SHP77 (cell line): ENCODE measurements around the gene GASK1B.

ENCODE experiments used
- DNase-seq, 2 experiments: peaks; one replicate each; lab custom pipeline; 2025; lab: John Stamatoyannopoulos, UW

The GASK1B gene

GRCh38 chr4:158172261-158173258, at the start of gene GASK1B:
Gene GASK1B (minus strand): TSS chr4:158173025. CDS start chr4:158171375, 1,650 bp downstream.
- no peak for DNase-seq

- DNase-seq = no peak
Measured at GRCh38 chr4:158219623-158220022, 46.8 kb upstream of the GASK1B start.

- DNase-seq = no peak
Measured at GRCh38 chr4:158217763-158218162, 44.9 kb upstream of the GASK1B start.

- no peak for DNase-seq
Measured at GRCh38 chr4:158214856-158215255, 42.0 kb upstream of the GASK1B start.

GRCh38 chr4:158213466-158213865, 40.6 kb upstream of the GASK1B start:
- no peak for DNase-seq

GRCh38 chr4:158211222-158211621, 38.4 kb upstream of the GASK1B start:
- no peak for DNase-seq

- peak; percentile 15 to 50 for DNase-seq
Measured at GRCh38 chr4:158209825-158210807, 37.3 kb upstream of the GASK1B start, which contains the start of gene TMEM144. Gene TMEM144 (plus strand): TSS chr4:158210486. CDS start chr4:158212668, 2,182 bp downstream.

- DNase-seq = no peak
Measured at GRCh38 chr4:158208963-158209640, 36.3 kb upstream of the GASK1B start.

- no peak for DNase-seq
Measured at GRCh38 chr4:158203929-158204328, 31.1 kb upstream of the GASK1B start.

- DNase-seq = no peak
Measured at GRCh38 chr4:158203436-158203835, 30.6 kb upstream of the GASK1B start.

GRCh38 chr4:158202481-158202880, 29.7 kb upstream of the GASK1B start:
- DNase-seq = no peak

- no peak for DNase-seq
Measured at GRCh38 chr4:158201876-158202275, 29.1 kb upstream of the GASK1B start.

GRCh38 chr4:158201322-158201721, 28.5 kb upstream of the GASK1B start:
- no peak for DNase-seq

GRCh38 chr4:158200214-158200613, 27.4 kb upstream of the GASK1B start:
- DNase-seq = no peak

GRCh38 chr4:158197194-158197776, 24.5 kb upstream of the GASK1B start:
- DNase-seq = no peak

GRCh38 chr4:158195297-158195696, 22.5 kb upstream of the GASK1B start:
- no peak for DNase-seq

- no peak for DNase-seq
Measured at GRCh38 chr4:158193171-158193749, 20.4 kb upstream of the GASK1B start.

GRCh38 chr4:158192439-158193158, 19.8 kb upstream of the GASK1B start:
- DNase-seq = no peak

- no peak for DNase-seq
Measured at GRCh38 chr4:158190718-158191117, 17.9 kb upstream of the GASK1B start.

GRCh38 chr4:158189422-158189821, 16.6 kb upstream of the GASK1B start:
- no peak for DNase-seq
